Stomach smooth muscle (tissue), 2 donors: ENCODE results near the gene PPP1R37.

Experiments used
- H3K27ac ChIP-seq: one replicate; pipeline ENCODE4 v1.7.0; 2013; ENCODE audit warnings: mild to moderate bottlenecking, low read length, inconsistent platforms
- H3K27me3 ChIP-seq, 2 donors: one replicate each; pipeline ENCODE4 v1.7.0; 2013; ENCODE audit warnings: low read length in 2 of 2; ENCODE audit not compliant: insufficient read depth in 2 of 2, control insufficient read depth in 1 of 2
- H3K36me3 ChIP-seq, 2 donors: one replicate each; pipeline ENCODE4 v1.7.0; 2013; ENCODE audit warnings: low read length in 2 of 2; ENCODE audit not compliant: control insufficient read depth in 2 of 2, insufficient read depth in 2 of 2
- H3K4me1 ChIP-seq: one replicate; pipeline ENCODE4 v1.7.0; 2013; ENCODE audit warnings: low read length; ENCODE audit not compliant: control insufficient read depth, insufficient read depth
- H3K4me3 ChIP-seq, 2 donors: one replicate each; pipeline ENCODE4 v1.7.0; 2013; ENCODE audit warnings: low read length in 2 of 2
- H3K9ac ChIP-seq, 2 donors: one replicate each; pipeline ENCODE4 v1.7.0; 2013; ENCODE audit warnings: low read length in 2 of 2, mild to moderate bottlenecking in 1 of 2
- H3K9me3 ChIP-seq, 2 donors: one replicate each; pipeline ENCODE4 v1.7.0; 2013; ENCODE audit warnings: low read length in 2 of 2; ENCODE audit not compliant: control insufficient read depth in 2 of 2
- donor health status: healthy.
- donor health status: Pancreatic carcinoma.

Gene PPP1R37

DNA sequence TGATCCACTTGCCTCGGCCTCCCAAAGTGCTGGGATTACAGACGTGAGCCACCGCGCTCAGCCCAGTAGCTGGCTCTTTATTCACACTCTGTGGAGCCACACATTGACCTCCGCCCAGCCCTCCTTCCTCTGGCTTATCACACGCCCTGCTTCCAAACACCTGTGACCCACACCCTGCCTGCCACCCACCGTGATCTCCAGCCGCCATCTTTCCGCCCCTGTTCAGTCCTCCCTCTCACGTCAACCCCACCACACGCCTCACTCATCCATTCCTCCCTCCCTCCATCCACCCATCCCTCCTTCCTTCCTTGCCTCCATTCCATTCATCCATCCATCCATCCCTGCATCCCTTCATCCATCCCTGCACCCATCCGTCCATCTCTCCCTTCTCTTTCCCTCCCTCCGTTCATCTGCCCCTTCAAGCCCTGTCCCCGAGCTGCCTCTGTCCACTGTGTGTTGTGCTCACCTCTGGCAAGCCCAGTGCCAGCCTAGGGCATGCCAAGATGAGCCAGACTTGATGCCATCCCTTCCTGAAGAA, 34.3 kb upstream of the PPP1R37 start:
- H3K27ac ChIP-seq = no peak overlapping the region
- H3K9ac ChIP-seq = no peak overlapping the region
- peaks cover 76 to 78% of the 10 kb centered on the region in 2 donors for H3K36me3 ChIP-seq
- no peak overlapping the region for H3K4me3 ChIP-seq
- H3K9me3 ChIP-seq = no peaks in the 10 kb centered on the region
- no peaks in the 10 kb centered on the region for H3K4me1 ChIP-seq
- H3K27me3 ChIP-seq = no peaks in the 10 kb centered on the region

DNA sequence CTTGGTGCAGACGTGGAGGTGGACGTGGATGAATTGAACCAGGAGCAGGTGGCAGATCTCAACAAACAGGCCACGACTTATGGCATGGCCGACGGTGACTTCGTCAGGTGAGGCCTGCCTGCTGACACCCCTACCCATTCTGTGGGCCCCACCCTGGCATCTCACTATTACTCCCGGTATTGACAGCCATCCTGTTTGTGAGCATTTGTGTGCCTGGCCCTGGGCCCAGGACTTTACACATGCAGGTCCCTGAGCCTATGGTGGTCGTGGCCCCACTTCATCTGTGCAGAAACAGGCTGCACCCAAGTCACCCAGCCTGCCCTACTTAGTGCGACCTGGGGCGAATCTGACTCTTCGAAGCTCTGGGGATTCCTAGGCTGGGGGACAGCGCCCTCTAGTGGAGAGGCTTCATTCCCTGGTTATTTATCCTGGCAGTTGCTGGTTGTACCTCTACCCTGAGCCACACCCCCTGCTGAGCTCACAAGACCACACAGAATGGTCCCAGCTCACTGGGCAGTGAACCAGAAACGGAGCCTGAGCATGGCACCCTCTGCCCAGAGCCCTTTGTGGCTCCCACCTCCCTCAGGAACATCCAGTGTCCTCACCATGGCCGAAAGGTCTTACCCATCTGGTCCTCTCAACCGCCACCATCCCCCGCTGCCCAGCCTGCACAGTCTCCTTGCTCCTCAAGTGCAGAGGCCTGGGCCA, 33.6 kb upstream of the PPP1R37 start:
- Histone ChIP-seq H3K4me1 (no peaks in the 10 kb centered on the region), H3K9me3 (no peaks in the 10 kb centered on the region), H3K9ac (no peak overlapping the region), H3K27ac (no peak overlapping the region), H3K27me3 (no peaks in the 10 kb centered on the region), H3K36me3 (peaks cover 74 to 76% of the 10 kb centered on the region in 2 donors), H3K4me3 (no peak overlapping the region)

- Histone ChIP-seq H3K4me1 (no peaks in the 10 kb centered on the region), H3K4me3 (no peak overlapping the region), H3K27ac (no peak overlapping the region), H3K27me3 (no peaks in the 10 kb centered on the region), H3K36me3 (peaks cover 67 to 70% of the 10 kb centered on the region in 2 donors), H3K9me3 (no peaks in the 10 kb centered on the region), H3K9ac (no peak overlapping the region)
Observed at GRCh38 chr19:45061965-45062364, 31.0 kb upstream of the PPP1R37 start.

DNA sequence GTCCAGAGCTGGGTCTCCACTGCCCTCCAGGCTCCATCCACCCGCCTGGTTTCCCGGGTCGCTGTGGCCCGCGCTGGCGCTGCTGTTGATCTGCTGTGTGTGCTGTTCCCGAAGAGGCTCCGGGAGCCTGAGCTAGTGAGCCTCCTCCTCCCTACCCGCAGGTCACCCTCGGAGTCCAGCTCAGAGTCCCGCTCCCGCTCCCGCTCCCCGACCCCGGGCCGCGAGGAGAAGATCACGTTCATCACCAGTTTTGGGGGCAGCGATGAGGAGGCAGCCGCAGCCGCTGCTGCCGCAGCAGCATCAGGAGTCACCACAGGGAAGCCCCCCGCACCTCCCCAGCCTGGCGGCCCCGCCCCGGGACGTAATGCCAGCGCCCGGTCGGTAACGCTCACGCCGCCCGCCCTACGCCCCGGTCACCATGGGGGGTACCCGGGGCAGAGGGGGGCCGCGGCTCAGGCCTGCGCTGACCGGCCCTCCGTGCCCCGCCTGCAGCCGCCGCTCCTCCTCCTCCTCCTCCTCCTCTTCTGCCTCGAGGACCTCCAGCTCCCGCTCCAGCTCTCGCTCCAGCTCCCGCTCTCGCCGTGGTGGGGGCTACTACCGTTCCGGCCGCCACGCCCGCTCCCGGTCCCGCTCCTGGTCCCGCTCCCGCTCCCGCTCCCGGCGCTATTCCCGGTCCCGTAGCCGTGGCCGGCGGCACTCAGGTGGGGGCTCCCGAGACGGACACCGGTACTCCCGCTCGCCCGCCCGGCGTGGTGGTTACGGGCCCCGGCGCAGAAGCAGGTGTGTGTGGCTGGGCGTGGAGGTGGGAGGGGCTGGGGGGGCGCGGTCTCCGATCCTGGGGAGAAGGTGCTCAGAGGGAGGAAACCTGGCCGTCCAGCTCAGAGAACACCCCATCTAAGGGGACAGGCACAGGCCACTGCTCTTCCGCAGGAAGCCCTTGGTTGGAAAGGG, 28.9 kb upstream of the PPP1R37 start:
- H3K4me1 ChIP-seq = no peaks in the 10 kb centered on the region
- H3K9ac ChIP-seq = no peak overlapping the region
- H3K27ac ChIP-seq = no peak overlapping the region
- H3K4me3 ChIP-seq = no peak overlapping the region
- H3K27me3 ChIP-seq = no peaks in the 10 kb centered on the region
- H3K9me3 ChIP-seq = no peaks in the 10 kb centered on the region
- H3K36me3 ChIP-seq = peaks cover 55 to 62% of the 10 kb centered on the region in 2 donors

- Histone ChIP-seq H3K9me3 (no peaks in the 10 kb centered on the region), H3K27ac (no peak overlapping the region), H3K27me3 (no peaks in the 10 kb centered on the region), H3K36me3 (peaks cover 46 to 47% of the 10 kb centered on the region in 2 donors), H3K9ac (no peak overlapping the region), H3K4me3 (no peak overlapping the region), H3K4me1 (no peaks in the 10 kb centered on the region)
Observed at GRCh38 chr19:45066921-45067661, 25.9 kb upstream of the PPP1R37 start.

GRCh38 chr19:45068041-45068440, 24.9 kb upstream of the PPP1R37 start:
- Histone ChIP-seq H3K27ac (no peak overlapping the region), H3K27me3 (no peaks in the 10 kb centered on the region)

DNA sequence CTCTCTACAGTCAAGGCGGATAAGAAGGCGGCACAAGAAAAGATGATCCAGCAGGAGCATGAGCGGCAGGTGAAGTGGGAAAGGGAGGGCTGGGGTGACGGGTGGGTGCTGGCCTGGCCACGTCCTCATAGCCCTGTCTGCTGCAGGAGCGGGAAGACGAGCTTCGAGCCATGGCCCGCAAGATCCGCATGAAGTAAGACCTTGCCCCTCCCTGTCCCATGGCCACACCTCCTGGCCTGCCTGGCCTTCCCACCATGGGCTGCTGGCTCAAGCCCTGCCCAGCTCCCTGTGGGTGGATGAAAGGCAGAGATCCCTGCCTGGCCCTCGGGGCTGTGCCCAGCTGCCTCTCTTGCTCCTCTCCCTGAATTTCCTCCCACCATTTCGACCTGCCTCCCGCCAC, 23.9 kb upstream of the PPP1R37 start:
- Histone ChIP-seq H3K4me1 (no peaks in the 10 kb centered on the region), H3K4me3 (no peak overlapping the region), H3K36me3 (peaks cover 38 to 41% of the 10 kb centered on the region in 2 donors), H3K9me3 (no peaks in the 10 kb centered on the region), H3K27me3 (no peaks in the 10 kb centered on the region), H3K27ac (no peak overlapping the region), H3K9ac (no peak overlapping the region)

More at GRCh38 chr19:45068041-45068440, 24.9 kb upstream of the PPP1R37 start:
- Histone ChIP-seq H3K9ac (no peak overlapping the region), H3K4me3 (no peak overlapping the region), H3K9me3 (no peaks in the 10 kb centered on the region), H3K4me1 (no peaks in the 10 kb centered on the region), H3K36me3 (peaks cover 41 to 45% of the 10 kb centered on the region in 2 donors)

- H3K36me3 ChIP-seq = peaks cover 32 to 36% of the 10 kb centered on the region in 2 donors
- H3K27ac ChIP-seq = no peak overlapping the region
- H3K4me1 ChIP-seq = no peaks in the 10 kb centered on the region
- H3K9ac ChIP-seq = no peak overlapping the region
- H3K27me3 ChIP-seq = no peaks in the 10 kb centered on the region
- H3K4me3 ChIP-seq = no peak overlapping the region
- no peaks in the 10 kb centered on the region for H3K9me3 ChIP-seq
Observed at GRCh38 chr19:45070214-45070613, 22.8 kb upstream of the PPP1R37 start.

- no peaks in the 10 kb centered on the region for H3K9me3 ChIP-seq
- no peak overlapping the region for H3K27ac ChIP-seq
- no peak overlapping the region for H3K9ac ChIP-seq
- H3K4me3 ChIP-seq = no peak overlapping the region
- peaks cover 2% of the 10 kb centered on the region for H3K4me1 ChIP-seq
- peaks cover 28 to 30% of the 10 kb centered on the region in 2 donors for H3K36me3 ChIP-seq
- no peaks in the 10 kb centered on the region for H3K27me3 ChIP-seq
Observed at GRCh38 chr19:45070861-45071544, 22.0 kb upstream of the PPP1R37 start.

DNA sequence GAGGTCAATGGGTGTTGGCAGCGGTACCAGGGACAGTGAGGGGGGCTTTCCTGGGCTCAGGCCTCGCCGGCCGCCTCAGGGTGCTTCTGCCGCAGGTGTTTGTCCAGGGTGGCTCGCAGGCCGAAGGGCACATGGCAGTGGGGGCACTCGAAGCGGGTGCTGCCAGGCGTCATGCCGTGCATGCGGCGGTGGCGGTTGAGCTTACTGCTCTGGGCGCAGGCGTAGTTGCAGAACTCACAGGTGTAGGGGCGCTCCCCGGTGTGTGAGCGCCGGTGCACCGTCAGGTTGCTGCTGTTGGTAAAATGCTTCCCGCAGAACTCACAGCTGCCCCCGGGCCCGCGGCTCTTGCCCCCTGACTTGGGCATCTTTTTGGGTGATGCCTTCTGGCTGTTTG, 21.4 kb upstream of the PPP1R37 start:
- Histone ChIP-seq H3K36me3 (peaks cover 28 to 30% of the 10 kb centered on the region in 2 donors), H3K4me3 (no peak overlapping the region), H3K9ac (no peak overlapping the region), H3K4me1 (peaks cover 8% of the 10 kb centered on the region), H3K27me3 (no peaks in the 10 kb centered on the region), H3K9me3 (no peaks in the 10 kb centered on the region), H3K27ac (no peak overlapping the region)
